HG03064 (cell line): ENCODE measurements around the gene MTCL1.

Experiments used
- ATAC-seq: cut with Tn5 transposase; IDR thresholded peaks from one replicate; pipeline ENCODE4 v1.9.1; 2021; ENCODE audit warnings: low read depth; ENCODE audit not compliant: unreplicated experiment

Gene MTCL1

DNA sequence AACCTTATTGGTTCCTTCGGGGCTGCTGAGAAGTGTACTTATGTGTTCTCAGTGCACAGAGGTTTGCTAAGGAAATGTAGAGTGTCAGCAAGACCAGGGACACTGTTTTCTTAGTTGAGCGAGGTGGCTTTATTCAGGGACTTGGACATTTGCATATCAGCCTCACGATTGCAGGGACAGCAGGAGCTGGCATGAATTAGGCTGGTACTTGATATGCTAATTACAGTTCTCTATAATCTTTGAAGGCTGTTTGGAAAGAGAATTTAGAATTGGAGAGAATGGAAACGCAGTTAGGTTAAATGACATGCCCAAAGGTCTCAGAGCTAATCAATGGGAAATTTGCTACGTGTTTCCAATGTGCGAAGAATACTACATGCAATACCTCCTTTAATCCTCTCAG, 18.7 kb upstream of the MTCL1 start:
- ATAC-seq = no peak

DNA sequence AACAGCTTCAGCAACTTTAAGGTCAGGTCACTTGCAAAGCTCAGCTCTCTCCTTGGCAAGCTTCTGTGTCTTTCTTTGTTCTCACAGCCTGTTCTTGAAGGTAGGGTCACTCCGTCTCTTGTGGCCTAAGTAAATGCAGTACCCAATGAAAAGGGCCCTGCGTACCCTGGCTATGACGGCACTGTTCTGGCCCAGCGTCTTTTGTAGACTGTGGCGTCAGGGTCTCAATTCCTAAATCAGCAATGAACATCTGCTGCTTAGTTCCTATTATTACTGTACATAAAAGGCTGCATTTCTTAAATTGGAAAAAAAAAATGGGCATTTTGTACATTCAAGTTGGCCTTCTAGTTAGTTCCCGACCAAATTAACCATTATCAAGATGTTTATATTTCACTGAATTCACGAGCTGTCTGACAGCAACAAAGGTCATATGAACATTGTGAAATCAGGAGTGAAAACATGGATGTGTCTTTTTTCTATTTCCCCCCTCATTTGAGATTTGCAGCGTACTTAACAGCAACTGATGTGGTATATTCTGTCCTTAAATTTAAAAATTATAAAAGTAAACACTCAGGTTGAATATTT, 17.0 kb upstream of the MTCL1 start:
- no peak for ATAC-seq

DNA sequence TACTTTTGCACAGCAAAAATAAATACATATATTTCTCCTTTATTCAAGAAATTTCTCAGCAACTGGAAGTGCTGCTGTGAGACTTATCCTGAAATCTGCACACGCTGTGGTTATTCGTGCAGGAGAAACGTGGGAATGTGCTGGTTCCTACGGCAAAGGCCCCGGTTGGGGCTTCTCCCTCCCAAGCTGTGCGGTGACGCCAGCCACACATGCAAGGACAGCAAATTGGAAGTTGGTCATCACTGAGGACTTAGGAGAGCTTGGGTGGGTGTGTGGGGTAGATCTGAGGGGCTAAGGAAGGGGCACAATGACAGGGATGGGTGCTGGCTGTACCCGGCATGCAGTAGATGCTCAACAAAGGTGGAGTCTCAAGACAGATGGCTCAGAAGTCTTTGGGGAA, 16.5 kb upstream of the MTCL1 start:
- ATAC-seq = no peak

- no peak for ATAC-seq
Measured at GRCh38 chr18:8689517-8689916, 15.8 kb upstream of the MTCL1 start.

- ATAC-seq = no peak
Measured at GRCh38 chr18:8694891-8695290, 10.5 kb upstream of the MTCL1 start.

GRCh38 chr18:8695932-8696517, 9.3 kb upstream of the MTCL1 start:
- ATAC-seq = no peak

DNA sequence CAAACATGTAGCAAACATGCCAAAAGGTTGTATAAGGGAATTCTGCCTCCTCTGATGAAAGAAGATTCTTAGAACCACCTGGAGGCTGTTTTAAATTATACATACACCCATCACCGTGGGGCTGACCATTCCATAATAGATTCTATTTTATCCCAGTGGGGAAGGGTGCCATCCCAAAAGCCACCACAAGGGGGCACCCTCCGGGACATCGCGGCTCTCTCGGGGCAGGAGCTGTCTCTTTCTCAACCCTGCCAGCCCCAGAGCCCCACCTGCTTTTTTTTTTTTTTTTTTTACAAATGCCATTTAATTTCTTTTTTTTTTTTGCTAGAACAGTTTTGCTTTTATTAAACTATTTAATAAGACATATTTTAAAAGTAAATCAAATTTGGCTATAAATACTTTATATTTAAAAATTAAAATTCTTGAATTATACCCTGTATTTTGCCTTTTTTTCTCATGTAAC, 8.6 kb upstream of the MTCL1 start:
- ATAC-seq = no peak

DNA sequence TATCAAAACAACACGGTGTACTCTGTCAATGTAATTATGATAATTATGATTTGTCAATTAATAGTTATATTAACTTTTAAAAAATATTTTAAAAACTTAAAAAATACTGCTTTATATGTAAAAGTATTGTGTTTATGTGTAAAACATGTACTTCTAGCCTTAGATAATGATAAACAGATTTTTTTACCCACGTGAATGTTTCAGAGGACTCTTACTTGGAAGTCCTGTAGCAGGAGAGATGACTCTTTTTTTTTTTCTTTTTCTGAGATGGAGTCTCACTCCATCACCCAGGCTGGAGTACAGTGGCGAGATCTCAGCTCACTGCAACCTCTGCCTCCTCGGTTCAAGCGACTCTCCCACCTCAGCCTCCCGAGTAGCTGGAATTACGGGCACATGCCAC, 6.2 kb upstream of the MTCL1 start:
- no peak for ATAC-seq

GRCh38 chr18:8699948-8700347, 5.4 kb upstream of the MTCL1 start:
- no peak for ATAC-seq

GRCh38 chr18:8701546-8702118, 3.7 kb upstream of the MTCL1 start:
- ATAC-seq = no peak

DNA sequence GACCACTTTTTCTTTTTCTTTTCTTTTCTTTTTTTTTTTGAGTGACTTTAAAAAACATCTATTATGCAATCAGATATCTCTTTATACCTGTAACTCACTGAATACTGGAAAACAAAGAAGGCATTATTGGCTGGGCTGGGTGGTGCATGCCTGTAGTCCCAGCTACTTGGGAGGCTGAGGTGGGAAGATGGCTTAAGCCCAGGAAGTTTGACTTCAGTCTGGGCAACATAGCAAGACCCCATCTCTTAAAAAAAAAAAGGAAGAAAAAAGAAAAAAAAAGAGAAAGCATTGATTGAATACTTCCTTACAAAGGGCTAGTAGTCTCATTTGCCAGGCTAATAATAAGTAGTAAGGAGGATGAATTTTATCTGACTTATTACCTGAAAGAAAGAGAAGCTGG, 2.7 kb upstream of the MTCL1 start:
- ATAC-seq = no peak

DNA sequence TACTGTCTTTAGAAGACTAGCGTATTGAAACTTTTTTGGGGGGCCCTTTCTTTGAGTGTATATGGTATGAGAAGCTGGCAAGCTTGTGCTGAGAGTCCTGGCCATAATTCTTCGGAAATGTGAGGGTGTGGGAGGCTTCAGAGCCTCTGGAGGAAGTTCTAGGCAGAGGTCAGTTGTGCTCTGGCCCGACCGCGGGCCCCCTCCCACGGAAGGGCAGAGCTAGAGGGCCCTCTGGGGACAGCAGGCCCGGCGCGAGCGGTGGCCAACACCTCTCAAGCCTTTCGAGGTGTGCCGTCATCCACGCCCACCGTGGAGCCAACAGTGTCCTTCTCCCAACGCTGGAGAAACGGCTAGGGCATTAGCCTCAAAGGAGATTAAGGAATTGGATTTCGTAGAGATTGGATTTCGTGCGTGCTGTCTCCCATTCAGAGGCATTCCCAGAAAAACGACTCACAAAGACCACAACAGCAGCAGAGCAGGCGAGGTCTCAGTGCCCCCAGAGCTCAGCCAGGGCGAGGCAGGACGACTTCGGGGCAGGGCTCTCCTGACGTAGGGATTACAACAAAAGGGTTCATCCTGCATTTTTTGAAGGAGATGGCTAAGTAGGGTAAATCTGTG, 2.2 kb upstream of the MTCL1 start:
- ATAC-seq = no peak

DNA sequence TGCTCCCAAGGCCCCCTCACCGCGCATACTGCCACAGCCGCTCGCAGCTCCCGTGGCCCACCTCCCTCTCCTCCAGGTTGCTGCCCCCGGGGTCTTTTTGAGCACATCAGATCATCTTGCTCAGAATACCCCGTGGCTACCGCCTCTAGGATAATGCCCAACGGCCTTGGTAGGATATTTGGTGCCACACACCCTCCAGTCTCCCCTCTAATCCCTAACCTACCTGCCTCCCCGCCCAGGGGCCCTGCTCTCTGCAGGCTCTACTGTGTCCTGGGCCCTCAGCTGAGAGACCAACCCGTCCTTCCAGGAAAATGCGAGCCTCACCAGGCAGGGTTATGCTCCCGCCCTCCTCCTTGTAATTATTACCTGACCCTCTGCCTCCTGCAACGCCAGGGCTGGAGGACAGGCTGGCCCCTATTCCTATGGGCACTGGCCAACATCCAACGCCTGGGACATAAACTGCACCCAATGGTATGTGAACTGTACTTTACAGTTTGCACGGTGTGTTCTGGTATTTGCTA, 1.5 kb upstream of the MTCL1 start:
- ATAC-seq = no peak

DNA sequence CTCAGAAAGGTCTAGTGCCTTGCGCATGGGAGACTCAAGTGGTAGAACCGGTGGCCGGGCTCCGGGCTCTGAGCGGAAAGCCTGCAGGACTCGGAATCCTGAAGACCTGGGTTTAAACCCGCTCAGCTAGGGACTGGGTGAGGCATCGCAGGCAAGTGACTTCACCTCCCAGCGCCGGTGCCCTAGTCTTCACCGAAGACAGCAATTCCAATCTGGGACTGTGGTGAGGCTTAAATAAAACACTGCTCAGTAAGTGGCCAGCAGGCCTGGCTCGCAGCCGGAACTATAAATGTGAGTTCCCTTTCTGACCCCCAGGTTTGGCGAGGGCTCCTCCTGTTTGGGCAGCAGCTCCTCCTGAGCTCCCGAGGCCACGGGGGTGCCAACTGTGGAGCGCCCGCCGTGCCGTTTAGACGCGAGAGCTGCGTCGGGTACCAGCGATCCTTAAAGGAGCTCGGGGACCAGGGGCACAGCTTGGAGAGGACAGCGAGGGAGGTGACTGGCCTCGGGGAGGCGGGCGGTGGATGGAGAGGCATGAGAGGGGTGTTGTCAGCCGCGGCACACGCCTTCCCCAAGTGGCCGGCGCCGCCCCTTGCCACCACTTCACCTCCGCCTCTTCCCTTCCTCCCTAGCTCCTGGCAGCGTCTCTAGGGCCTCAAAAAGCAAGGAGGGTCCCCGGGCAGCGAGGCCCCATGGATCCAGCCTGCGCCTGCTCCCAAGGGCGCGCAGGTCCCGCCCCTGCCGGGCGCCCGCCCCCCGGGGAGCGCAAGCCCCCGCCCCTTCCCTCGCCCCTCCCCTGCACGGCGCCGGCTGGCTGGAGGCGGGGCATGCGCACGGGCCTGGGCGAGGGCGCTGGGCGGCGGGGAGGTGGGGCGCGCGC, 757 bp upstream of the MTCL1 start:
- ATAC-seq = peak; percentile 77

- no peak for ATAC-seq
Measured at GRCh38 chr18:8705961-8706790, 820 bp downstream of the MTCL1 start.

DNA sequence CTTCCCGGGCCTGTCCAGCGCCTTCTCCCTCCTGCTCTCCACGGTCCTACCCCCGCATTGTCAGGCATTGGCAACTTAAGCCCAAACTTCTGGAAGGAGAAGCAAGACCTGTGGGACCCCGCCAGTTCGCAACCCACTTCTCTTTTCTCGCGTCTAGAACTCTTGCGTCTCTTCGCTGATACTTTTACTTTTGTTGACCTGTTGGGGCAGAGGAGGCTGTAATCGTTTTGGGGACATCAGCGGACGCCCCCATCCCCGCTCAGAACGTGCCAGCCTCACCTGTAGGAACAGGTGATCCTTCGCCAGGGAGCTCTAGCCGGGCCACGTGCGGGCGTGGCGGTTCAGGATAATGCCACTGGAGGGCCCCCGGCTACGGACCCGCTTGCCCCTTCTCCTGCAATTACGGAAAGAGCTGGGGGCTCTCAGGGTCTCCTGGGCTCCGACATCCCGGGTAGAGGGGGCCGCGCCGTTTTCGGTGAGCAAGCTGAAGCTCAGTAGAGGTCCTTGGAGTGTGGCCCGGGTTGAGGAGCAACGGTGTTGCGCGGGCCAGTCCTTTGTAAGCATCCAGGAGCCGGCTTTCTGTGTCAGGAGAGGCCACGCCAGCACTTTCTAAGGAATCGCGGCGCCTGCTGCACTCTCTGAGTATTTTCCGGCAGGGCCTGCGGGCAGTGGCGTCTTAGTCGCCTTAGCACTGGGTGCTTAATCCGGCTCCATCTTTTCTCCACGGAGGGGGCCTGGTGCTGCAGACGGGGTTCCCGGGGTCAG, 1.6 kb downstream of the MTCL1 start:
- no peak for ATAC-seq

- ATAC-seq = no peak
Measured at GRCh38 chr18:8707556-8708300, 2.4 kb downstream of the MTCL1 start.

DNA sequence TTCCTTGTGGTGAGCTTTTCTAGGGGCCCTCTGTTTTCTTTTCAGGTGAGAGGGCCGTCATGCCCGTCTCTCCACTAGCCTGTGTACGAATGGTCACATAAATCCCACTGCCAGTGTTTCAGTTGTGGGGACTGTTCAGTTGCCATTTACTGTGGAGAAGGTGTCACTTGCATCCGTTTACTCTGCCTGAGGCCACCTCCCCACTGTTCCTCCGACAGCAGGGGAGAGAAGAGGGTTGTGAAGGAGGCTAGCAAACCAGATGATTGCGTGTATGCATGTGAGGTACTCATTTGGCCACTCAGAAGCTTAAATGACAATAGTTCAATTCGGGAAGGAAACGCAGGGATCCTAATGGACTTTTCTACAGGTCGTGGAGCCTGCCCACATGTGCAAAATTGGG, 3.3 kb downstream of the MTCL1 start:
- no peak for ATAC-seq
